Keratinocyte (primary cell): ENCODE results near the gene DUSP2. TPM values are rescaled to one million over a fixed set of nuclear protein-coding genes. Genes with fewer than 3 reads are reported as not detected.

Experiments used
- DNase-seq: peaks from one replicate; pipeline ENCODE4 v3.0.0-alpha.2; 2011; ENCODE audit warnings: low read depth, missing footprints, low spot score
- FAIRE-seq: peaks from 2 replicates; lab custom pipeline; 2011; peaks lifted over from hg19 to GRCh38; lab: Jason Lieb, UNC
- H2AFZ ChIP-seq: 2 replicates; pipeline ENCODE4 v1.6.0; 2012; ENCODE audit warnings: low read length, control low read depth, inconsistent platforms; ENCODE audit not compliant: control insufficient read depth
- H3K27ac ChIP-seq: 2 replicates; pipeline ENCODE4 v1.5.1; 2011; ENCODE audit warnings: low read length; ENCODE audit not compliant: control insufficient read depth, insufficient read depth
- H3K27me3 ChIP-seq: 3 replicates; pipeline ENCODE4 v1.6.0; 2011; ENCODE audit warnings: low read length; ENCODE audit not compliant: control insufficient read depth, insufficient read depth; ENCODE audit errors: extremely low read depth
- H3K36me3 ChIP-seq, 2 experiments: 2 replicates in 1 of 2; 3 replicates in 1 of 2; pipeline ENCODE4 v1.5.1; 2011; ENCODE audit warnings: low read length in 2 of 2, mild to moderate bottlenecking in 1 of 2; ENCODE audit not compliant: control insufficient read depth in 2 of 2, insufficient read depth in 2 of 2; ENCODE audit errors: extremely low read depth in 1 of 2
- H3K4me1 ChIP-seq: 3 replicates; pipeline ENCODE4 v1.5.1; 2011; ENCODE audit warnings: low read length; ENCODE audit not compliant: control insufficient read depth, insufficient read depth; ENCODE audit errors: extremely low read depth
- H3K4me2 ChIP-seq: 3 replicates; pipeline ENCODE4 v1.6.0; 2011; ENCODE audit warnings: low read depth, low read length; ENCODE audit not compliant: control insufficient read depth, insufficient read depth; ENCODE audit errors: extremely low read depth
- H3K4me3 ChIP-seq, 3 experiments: fragments of 200-600 bp in 1 of 3; sonication (generic) in 1 of 3; 2 replicates in 2 of 3; 3 replicates in 1 of 3; pipeline ENCODE4 v1.5.1; 2011 to 2016; ENCODE audit warnings: low read length in 3 of 3, mild to moderate bottlenecking in 3 of 3, control low read depth in 2 of 3, inconsistent platforms in 1 of 3, low read depth in 1 of 3, mixed read lengths in 1 of 3, mixed run types in 1 of 3, moderate library complexity in 1 of 3; ENCODE audit not compliant: control insufficient read depth in 2 of 3, insufficient read depth in 2 of 3; ENCODE audit errors: extremely low read depth in 1 of 3
- H3K79me2 ChIP-seq: 2 replicates; pipeline ENCODE4 v1.6.0; 2012; ENCODE audit warnings: low read length; ENCODE audit not compliant: control insufficient read depth, insufficient read depth
- H3K9ac ChIP-seq: 3 replicates; pipeline ENCODE4 v1.6.0; 2011; ENCODE audit warnings: low read length; ENCODE audit not compliant: control insufficient read depth, insufficient read depth; ENCODE audit errors: extremely low read depth
- H3K9me1 ChIP-seq: 3 replicates; pipeline ENCODE4 v1.6.0; 2011; ENCODE audit warnings: low read length; ENCODE audit not compliant: control insufficient read depth, insufficient read depth; ENCODE audit errors: extremely low read depth
- H3K9me3 ChIP-seq: 2 replicates; pipeline ENCODE4 v1.5.1; 2012; ENCODE audit warnings: low read depth, low read length; ENCODE audit not compliant: control insufficient read depth
- H4K20me1 ChIP-seq: 3 replicates; pipeline ENCODE4 v1.6.0; 2011; ENCODE audit warnings: low read length; ENCODE audit not compliant: control insufficient read depth, insufficient read depth; ENCODE audit errors: extremely low read depth
- CTCF ChIP-seq, 3 experiments: IDR thresholded peaks in 1 of 3; conservative IDR thresholded peaks in 1 of 3; optimal IDR thresholded peaks in 1 of 3; 2 replicates in 2 of 3; 3 replicates in 1 of 3; pipeline versions ENCODE3 to v1.5.1; 2011; ENCODE audit warnings: low read length in 3 of 3, mild to moderate bottlenecking in 3 of 3, moderate library complexity in 2 of 3, control low read depth in 1 of 3, inconsistent platforms in 1 of 3; ENCODE audit not compliant: insufficient read depth in 2 of 3; ENCODE audit errors: extremely low read depth in 1 of 3
- EZH2 ChIP-seq: IDR thresholded peaks from one replicate; pipeline ENCODE4 v1.6.1; 2012; ENCODE audit warnings: inconsistent platforms, mild to moderate bottlenecking, low read length, moderate library complexity
- dilution Hi-C: fragments of 300-500 bp; cut with MboI; formaldehyde crosslinking; loops from one replicate; pipeline ENCODE4 v1.7.0; 2020; ENCODE audit warnings: low sequenced_read_pairs; ENCODE audit not compliant: extremely low pct_ligation_motif_present
- polyA plus RNA-seq, 5 experiments: library from polyadenylated mRNA; depleted of rRNA in 3 of 5; stranded (reverse) in 3 of 5; stranded (forward) in 1 of 5; unstranded in 1 of 5; fragments of >200 nt; gene quantifications; 1 replicate in 1 of 5; 2 replicates in 3 of 5; 3 replicates in 1 of 5; pipeline versions ENCODE4 v1.2.1 to v1.2.3, GENCODE V29; 2011 to 2012; ENCODE audit warnings: missing spikeins in 2 of 5, low read depth in 1 of 5, low replicate concordance in 1 of 5

Gene DUSP2
- polyA plus RNA-seq, 1 donor (not counting 4 experiments of a cell fraction or from before 2014, with no cell fraction given) = 1.2 TPM

GRCh38 chr2:96185516-96185915, 40.3 kb upstream of the DUSP2 start:
- DNase-seq = no peak
- Histone ChIP-seq H3K27ac (no peak overlapping the region), H3K9me3 (no peaks in the 10 kb centered on the region), H3K4me3 (no peak overlapping the region), H3K4me2 (no peak overlapping the region), H3K4me1 (no peaks in the 10 kb centered on the region), H2AFZ (no peak overlapping the region), H3K9ac (no peak overlapping the region), H3K27me3 (no peaks in the 10 kb centered on the region), H3K9me1 (no peaks in the 10 kb centered on the region), H3K79me2 (no peaks in the 10 kb centered on the region), H4K20me1 (no peaks in the 10 kb centered on the region), H3K36me3 (peaks cover 31 to 33% of the 10 kb centered on the region in 2 experiments)
- dilution Hi-C loops = no loop called here
- TF ChIP-seq CTCF (optimal IDR thresholded peaks at IDR 0.05 in 1 of 3, IDR thresholded peaks at IDR 0.05 in 1 of 3, conservative IDR thresholded peaks at IDR 0.05 in 1 of 3; ENCODE audit: extremely low read depth in 1 of 3, insufficient read depth in 2 of 3, low read length in 3 of 3) (no peak), EZH2 (no peak)
- no peak for FAIRE-seq

- TF ChIP-seq EZH2 (no peak), CTCF (optimal IDR thresholded peaks at IDR 0.05 in 1 of 3, IDR thresholded peaks at IDR 0.05 in 1 of 3, conservative IDR thresholded peaks at IDR 0.05 in 1 of 3; ENCODE audit: extremely low read depth in 1 of 3, insufficient read depth in 2 of 3, low read length in 3 of 3) (no peak)
- H3K4me3 ChIP-seq = no peak overlapping the region
- H3K36me3 ChIP-seq = peaks cover 29 to 31% of the 10 kb centered on the region in 2 experiments
- H4K20me1 ChIP-seq = no peaks in the 10 kb centered on the region
- H2AFZ ChIP-seq = no peak overlapping the region
- no peak overlapping the region for H3K27ac ChIP-seq
- DNase-seq (no peak), FAIRE-seq (no peak)
- no peak overlapping the region for H3K9ac ChIP-seq
- no peaks in the 10 kb centered on the region for H3K9me1 ChIP-seq
- H3K27me3 ChIP-seq = no peaks in the 10 kb centered on the region
- H3K79me2 ChIP-seq = no peaks in the 10 kb centered on the region
- dilution Hi-C loops = no loop called here
- no peaks in the 10 kb centered on the region for H3K9me3 ChIP-seq
- no peak overlapping the region for H3K4me2 ChIP-seq
- H3K4me1 ChIP-seq = no peaks in the 10 kb centered on the region
Observed at GRCh38 chr2:96184989-96185388, 39.7 kb upstream of the DUSP2 start.
